Vagina (tissue), 2 donors: ENCODE data around the gene TM9SF2.

Experiments
- POLR2AphosphoS5 ChIP-seq, 2 donors: sonication (generic); formaldehyde crosslinking; IDR thresholded peaks; one replicate each; pipeline ENCODE4 v1.9.0; 2017; ENCODE audit warnings: antibody characterized with exemption in 2 of 2, mild to moderate bottlenecking in 2 of 2, low read depth in 1 of 2; ENCODE audit not compliant: insufficient read depth in 1 of 2
- TF ChIP-seq, protein P1 (sequence below), 3 experiments: fragments of 450-650 bp in 2 of 3; fragments of 200-600 bp in 1 of 3; sonication (generic) in 1 of 3; IDR thresholded peaks; one replicate each; pipeline ENCODE4 v1.5.1; 2017 to 2019; ENCODE audit warnings: antibody characterized with exemption in 3 of 3, mild to moderate bottlenecking in 2 of 3, moderate library complexity in 2 of 3

DNA sequence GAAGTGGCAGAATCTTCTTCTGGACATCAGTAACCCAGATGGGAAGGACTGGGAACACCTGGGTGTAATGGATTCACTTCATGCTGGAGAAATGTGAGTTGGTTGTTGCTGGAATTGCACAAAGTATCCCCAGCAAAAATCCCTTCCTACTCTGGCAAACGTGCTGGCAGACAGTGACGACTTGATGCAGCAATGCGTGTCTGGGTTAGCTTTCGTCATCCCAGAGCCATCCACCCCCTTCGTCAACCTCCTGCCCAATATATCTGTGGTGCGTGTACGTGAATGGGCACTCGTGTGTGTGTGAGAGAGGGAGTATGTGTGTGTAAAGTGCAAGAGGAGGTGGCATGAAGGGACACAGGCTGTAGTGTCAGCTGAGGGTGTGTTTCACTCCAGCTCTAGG lies 70.9 kb downstream of the TM9SF2 start:
- TF ChIP-seq, protein P1, sequence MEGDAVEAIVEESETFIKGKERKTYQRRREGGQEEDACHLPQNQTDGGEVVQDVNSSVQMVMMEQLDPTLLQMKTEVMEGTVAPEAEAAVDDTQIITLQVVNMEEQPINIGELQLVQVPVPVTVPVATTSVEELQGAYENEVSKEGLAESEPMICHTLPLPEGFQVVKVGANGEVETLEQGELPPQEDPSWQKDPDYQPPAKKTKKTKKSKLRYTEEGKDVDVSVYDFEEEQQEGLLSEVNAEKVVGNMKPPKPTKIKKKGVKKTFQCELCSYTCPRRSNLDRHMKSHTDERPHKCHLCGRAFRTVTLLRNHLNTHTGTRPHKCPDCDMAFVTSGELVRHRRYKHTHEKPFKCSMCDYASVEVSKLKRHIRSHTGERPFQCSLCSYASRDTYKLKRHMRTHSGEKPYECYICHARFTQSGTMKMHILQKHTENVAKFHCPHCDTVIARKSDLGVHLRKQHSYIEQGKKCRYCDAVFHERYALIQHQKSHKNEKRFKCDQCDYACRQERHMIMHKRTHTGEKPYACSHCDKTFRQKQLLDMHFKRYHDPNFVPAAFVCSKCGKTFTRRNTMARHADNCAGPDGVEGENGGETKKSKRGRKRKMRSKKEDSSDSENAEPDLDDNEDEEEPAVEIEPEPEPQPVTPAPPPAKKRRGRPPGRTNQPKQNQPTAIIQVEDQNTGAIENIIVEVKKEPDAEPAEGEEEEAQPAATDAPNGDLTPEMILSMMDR (IDR thresholded peaks at IDR 0.05), result no peak
- TF ChIP-seq POLR2AphosphoS5 (IDR thresholded peaks at IDR 0.05; ENCODE audit: insufficient read depth in 1 of 2, low read depth in 1 of 2), result no peak
